GM23338 (cell line): Measurements from ENCODE around the gene FYN. TPM values are rescaled to one million over a fixed set of nuclear protein-coding genes. Genes with fewer than 3 reads are reported as not detected.

Source experiments
- ATAC-seq: fragments of 200-7000 bp; cut with Tn5 transposase; 3 replicates; pipeline ENCODE4 v1.9.1; 2020
- DNase-seq: peaks from one replicate; pipeline ENCODE4 v3.0.0-alpha.2; 2015; ENCODE audit warnings: low spot score
- H2AFZ ChIP-seq: fragments of 200-600 bp; sonication (generic); 2 replicates; pipeline ENCODE4 v1.8.0; 2016; ENCODE audit warnings: antibody characterized with exemption, mild to moderate bottlenecking, moderate library complexity
- H3F3A ChIP-seq: fragments of 200-600 bp; sonication (generic); replicated peaks from 2 replicates; pipeline ENCODE4 v1.8.0; 2017; ENCODE audit warnings: antibody characterized with exemption, mixed run types, low read depth
- H3K27ac ChIP-seq: fragments of 200-600 bp; sonication (generic); 2 replicates; pipeline ENCODE4 v1.6.1; 2016; ENCODE audit warnings: low read depth
- H3K27me3 ChIP-seq: fragments of 200-600 bp; sonication (generic); 2 replicates; pipeline ENCODE4 v1.8.0; 2016; ENCODE audit warnings: mild to moderate bottlenecking, mixed run types, moderate library complexity; ENCODE audit not compliant: insufficient read depth
- H3K36me3 ChIP-seq: fragments of 200-600 bp; sonication (generic); 2 replicates; pipeline ENCODE4 v1.8.0; 2016; ENCODE audit warnings: mild to moderate bottlenecking; ENCODE audit not compliant: insufficient read depth
- H3K4me1 ChIP-seq: fragments of 200-600 bp; sonication (generic); 2 replicates; pipeline ENCODE4 v1.8.0; 2016; ENCODE audit warnings: mild to moderate bottlenecking, moderate library complexity; ENCODE audit not compliant: insufficient read depth
- H3K4me2 ChIP-seq: fragments of 200-600 bp; sonication (generic); 2 replicates; pipeline ENCODE4 v1.7.1; 2017; ENCODE audit warnings: mixed run types
- H3K4me3 ChIP-seq: fragments of 200-600 bp; sonication (generic); 2 replicates; pipeline ENCODE4 v1.6.1; 2016; ENCODE audit warnings: mixed run types
- H3K79me2 ChIP-seq: fragments of 200-600 bp; sonication (generic); replicated peaks from 2 replicates; pipeline ENCODE4 v1.8.0; 2017; ENCODE audit warnings: mild to moderate bottlenecking; ENCODE audit not compliant: insufficient read depth
- H3K9me2 ChIP-seq: fragments of 200-600 bp; sonication (generic); 2 replicates; pipeline ENCODE4 v1.8.0; 2017; ENCODE audit not compliant: insufficient read depth
- H4K20me1 ChIP-seq: fragments of 200-600 bp; sonication (generic); replicated peaks from 2 replicates; pipeline ENCODE4 v1.8.0; 2017; ENCODE audit warnings: mild to moderate bottlenecking; ENCODE audit not compliant: insufficient read depth
- H3K27ac Mint-ChIP-seq: 2 replicates; pipeline ENCODE4 v1.8.0; 2020; ENCODE audit warnings: inconsistent platforms, mild to moderate bottlenecking, moderate library complexity, mixed read lengths
- H3K27me3 Mint-ChIP-seq: 3 replicates; pipeline ENCODE4 v1.8.0; 2022; ENCODE audit warnings: low read depth, mild to moderate bottlenecking, moderate library complexity, mixed read lengths, inconsistent platforms; ENCODE audit not compliant: insufficient read depth, poor library complexity
- H3K36me3 Mint-ChIP-seq: 3 replicates; pipeline ENCODE4 v1.8.0; 2021; ENCODE audit warnings: low read depth, mild to moderate bottlenecking, inconsistent platforms, moderate library complexity, mixed read lengths
- H3K4me1 Mint-ChIP-seq: 3 replicates; pipeline ENCODE4 v1.8.0; 2020; ENCODE audit warnings: mild to moderate bottlenecking, inconsistent platforms, mixed read lengths
- H3K4me3 Mint-ChIP-seq: 3 replicates; pipeline ENCODE4 v1.8.0; 2021; ENCODE audit warnings: moderate library complexity, mild to moderate bottlenecking, inconsistent platforms, mixed read lengths
- H3K9me3 Mint-ChIP-seq: 3 replicates; pipeline ENCODE4 v1.8.0; 2020; ENCODE audit warnings: moderate library complexity, mild to moderate bottlenecking, inconsistent platforms, mixed read lengths
- ETS1 ChIP-seq: IDR thresholded peaks from 2 replicates; pipeline ENCODE4 v1.6.1; 2016; ENCODE audit warnings: antibody characterized with exemption
- EZH2 ChIP-seq: fragments of 200-600 bp; sonication (generic); IDR thresholded peaks from one replicate; pipeline ENCODE4 v1.8.0; 2017; ENCODE audit warnings: antibody characterized with exemption, mild to moderate bottlenecking, low read depth; ENCODE audit not compliant: unreplicated experiment
- EZH2phosphoT487 ChIP-seq: fragments of 200-600 bp; sonication (generic); IDR thresholded peaks from one replicate; pipeline ENCODE4 v1.8.1; 2018; ENCODE audit warnings: antibody characterized with exemption; ENCODE audit not compliant: unreplicated experiment
- NANOG ChIP-seq: IDR thresholded peaks from 2 replicates; pipeline ENCODE4 v1.6.1; 2016; ENCODE audit warnings: antibody characterized with exemption, borderline replicate concordance
- POLR2AphosphoS5 ChIP-seq: IDR thresholded peaks from 2 replicates; pipeline ENCODE4 v1.6.1; 2016; ENCODE audit warnings: antibody characterized with exemption, low read depth
- REST ChIP-seq: IDR thresholded peaks from one replicate; pipeline ENCODE4 v1.6.1; 2018; ENCODE audit warnings: antibody characterized with exemption; ENCODE audit not compliant: unreplicated experiment
- ZNF462 ChIP-seq: fragments of 250-450 bp; sonication (Bioruptor Pico); IDR thresholded peaks from 2 replicates; pipeline ENCODE4 v1.5.0; 2020; ENCODE audit warnings: mild to moderate bottlenecking, moderate library complexity
- polyA plus RNA-seq: library from polyadenylated mRNA; unstranded; fragments of >200 nt; fragmentation: Nextera tagmentation; extraction: Ambion mirVana; gene quantifications from 2 replicates; pipeline ENCODE4 v1.2.1, GENCODE V29; 2016
- total RNA-seq: library from RNA; depleted of rRNA; stranded (reverse); fragments of >200 nt; shearing (Covaris generic); gene quantifications from 2 replicates; pipeline ENCODE4 v1.2.3, GENCODE V29; 2014

Gene FYN
- total and polyA plus RNA-seq, 2 experiments from 2014 or later = 46.8 to 143 TPM

GRCh38 chr6:111757342-111757741 lies 115.9 kb downstream of the FYN start:
- H3K27me3 Mint-ChIP-seq = peaks cover 6% of the 10 kb centered on the region
- Histone ChIP-seq H3K27ac (no peak overlapping the region; the same call in 1 of the 2 replicates), H3K4me3 (no peak overlapping the region), H3K27me3 (no peaks in the 10 kb centered on the region), H4K20me1 (no peaks in the 10 kb centered on the region), H3K36me3 (no peaks in the 10 kb centered on the region), H3K9me2 (no peaks in the 10 kb centered on the region), H3K79me2 (peaks cover 16% of the 10 kb centered on the region), H3F3A (no peaks in the 10 kb centered on the region), H3K4me1 (peaks cover 13% of the 10 kb centered on the region), H2AFZ (no peak overlapping the region), H3K4me2 (no peak overlapping the region)
- H3K4me1 Mint-ChIP-seq = peaks cover 67% of the 10 kb centered on the region
- H3K36me3 Mint-ChIP-seq = peaks cover 2% of the 10 kb centered on the region; the same call in 1 of the 3 replicates
- H3K27ac Mint-ChIP-seq = peak overlapping the region; percentile 61; the same call in 1 of the 2 replicates
- H3K9me3 Mint-ChIP-seq = no peaks in the 10 kb centered on the region
- ATAC-seq (no peak), DNase-seq (peak; percentile 42)
- TF ChIP-seq REST = no peak
- peak; percentile 82 for TF ChIP-seq ZNF462 (CRISPR knock-in tag)
- no peak for TF ChIP-seq ETS1
- no peak for TF ChIP-seq EZH2
- TF ChIP-seq POLR2AphosphoS5 = no peak
- TF ChIP-seq EZH2phosphoT487 = no peak
- no peak for TF ChIP-seq NANOG
- H3K4me3 Mint-ChIP-seq = no peak overlapping the region
